AG04450 (cell line): ENCODE results near the gene ANAPC7. TPM values are rescaled to one million over a fixed set of nuclear protein-coding genes. Genes with fewer than 3 reads are reported as not detected.

Experiments used
- CTCF ChIA-PET: fragments of 300-600, 350-600 bp; formaldehyde crosslinking; extraction: SDS; loops from one replicate; lab custom pipeline; 2022; ENCODE audit warnings: antibody characterized with exemption, inconsistent platforms; lab: Charles Lee
- POLR2A ChIA-PET: fragments of 350-600 bp; formaldehyde crosslinking; extraction: SDS; loops from one replicate; lab custom pipeline; 2021; ENCODE audit warnings: antibody characterized with exemption, inconsistent platforms; lab: Yijun Ruan, JAX
- DNase-seq: peaks from one replicate; pipeline ENCODE4 v3.0.0-alpha.2; 2011; ENCODE audit warnings: low read depth, low spot score
- H3K27ac ChIP-seq: one replicate; pipeline ENCODE4 v1.5.1; 2012; ENCODE audit warnings: low read depth, low read length, control low read depth
- H3K27me3 ChIP-seq: one replicate; pipeline ENCODE4 v1.6.0; 2012; ENCODE audit warnings: low read length; ENCODE audit not compliant: control insufficient read depth, insufficient read depth
- H3K4me3 ChIP-seq: 2 replicates; pipeline ENCODE4 v1.5.1; 2011; ENCODE audit warnings: mild to moderate bottlenecking, low read depth, low read length, control low read depth
- H3K9me3 ChIP-seq: 2 replicates; pipeline ENCODE4 v1.5.1; 2012; ENCODE audit warnings: low read length; ENCODE audit not compliant: control insufficient read depth, insufficient read depth
- polyA plus RNA-seq: library from polyadenylated mRNA; depleted of rRNA; stranded (reverse); fragments of >200 nt; gene quantifications from 2 replicates; pipeline ENCODE4 v1.2.3, GENCODE V29; 2011
- TF ChIP-seq, protein P1 (sequence below): IDR thresholded peaks from 2 replicates; pipeline ENCODE4 v1.5.1; 2011; ENCODE audit warnings: low read depth, low read length, control low read depth, inconsistent platforms

ANAPC7 gene
- polyA plus RNA-seq, 1 experiment: 58.8 TPM

DNA sequence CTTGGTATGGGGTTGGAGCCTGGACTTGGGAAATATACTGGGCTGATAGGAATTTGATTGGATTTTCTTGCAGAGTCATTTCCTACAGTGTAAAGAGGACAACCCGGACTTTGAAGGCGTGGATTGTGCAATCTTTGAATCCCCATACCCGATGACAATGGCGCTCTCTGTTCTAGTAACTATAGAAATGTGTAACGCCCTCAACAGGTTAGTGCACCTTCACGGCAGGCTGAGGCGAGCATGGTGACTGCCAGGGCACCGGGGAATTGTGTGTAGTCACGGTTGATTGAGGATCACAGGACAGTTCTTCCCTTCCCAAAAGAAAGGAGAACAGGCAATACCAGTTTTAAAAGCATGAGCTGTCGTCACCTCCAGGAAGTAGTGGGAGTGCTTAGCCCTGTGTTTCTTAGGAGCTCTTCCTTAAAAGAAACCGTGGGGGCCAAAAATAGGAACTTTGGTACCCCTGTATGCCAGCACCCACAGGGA is 58.3 kb downstream of the ANAPC7 start:
- TF ChIP-seq, protein P1, sequence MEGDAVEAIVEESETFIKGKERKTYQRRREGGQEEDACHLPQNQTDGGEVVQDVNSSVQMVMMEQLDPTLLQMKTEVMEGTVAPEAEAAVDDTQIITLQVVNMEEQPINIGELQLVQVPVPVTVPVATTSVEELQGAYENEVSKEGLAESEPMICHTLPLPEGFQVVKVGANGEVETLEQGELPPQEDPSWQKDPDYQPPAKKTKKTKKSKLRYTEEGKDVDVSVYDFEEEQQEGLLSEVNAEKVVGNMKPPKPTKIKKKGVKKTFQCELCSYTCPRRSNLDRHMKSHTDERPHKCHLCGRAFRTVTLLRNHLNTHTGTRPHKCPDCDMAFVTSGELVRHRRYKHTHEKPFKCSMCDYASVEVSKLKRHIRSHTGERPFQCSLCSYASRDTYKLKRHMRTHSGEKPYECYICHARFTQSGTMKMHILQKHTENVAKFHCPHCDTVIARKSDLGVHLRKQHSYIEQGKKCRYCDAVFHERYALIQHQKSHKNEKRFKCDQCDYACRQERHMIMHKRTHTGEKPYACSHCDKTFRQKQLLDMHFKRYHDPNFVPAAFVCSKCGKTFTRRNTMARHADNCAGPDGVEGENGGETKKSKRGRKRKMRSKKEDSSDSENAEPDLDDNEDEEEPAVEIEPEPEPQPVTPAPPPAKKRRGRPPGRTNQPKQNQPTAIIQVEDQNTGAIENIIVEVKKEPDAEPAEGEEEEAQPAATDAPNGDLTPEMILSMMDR: no peak
- Histone ChIP-seq H3K27ac (no peak overlapping the region), H3K27me3 (no peaks in the 10 kb centered on the region), H3K9me3 (peaks cover 2% of the 10 kb centered on the region; the same call in 1 of the 2 replicates), H3K4me3 (no peak overlapping the region)
- no peak for DNase-seq
- ChIA-PET CTCF (interaction anchor here (1.0 kb wide), 1 partner anchor 86 kb away, joined by 5 read pairs; no protein-coding TSS in a partner anchor), POLR2A (no interaction called here)

DNA sequence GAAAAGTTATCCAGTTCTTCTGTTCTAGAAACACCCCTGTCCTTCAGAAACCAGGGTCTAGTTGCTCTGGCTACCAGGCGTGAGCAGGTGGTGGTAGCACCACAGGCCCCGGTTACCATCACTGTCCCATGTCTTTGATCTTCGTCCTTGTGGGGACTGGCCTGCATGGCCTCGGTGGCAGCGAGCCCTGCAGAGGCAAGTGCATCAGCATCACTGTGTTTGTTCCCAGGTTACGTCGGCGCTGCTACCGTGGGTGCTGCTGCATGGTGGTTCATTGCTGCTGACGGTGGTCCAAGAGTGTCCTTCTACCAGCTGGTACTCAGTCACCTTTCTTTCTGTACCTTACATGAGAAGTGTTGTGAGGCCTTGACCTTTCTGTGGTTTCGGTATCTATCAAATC is 58.9 kb downstream of the ANAPC7 start:
- no peak for DNase-seq
- Histone ChIP-seq H3K27me3 (no peaks in the 10 kb centered on the region), H3K4me3 (no peak overlapping the region), H3K9me3 (peaks cover 2% of the 10 kb centered on the region; the same call in 1 of the 2 replicates), H3K27ac (no peak overlapping the region)
- POLR2A ChIA-PET: no interaction called here
- TF ChIP-seq, protein P1: no peak
- CTCF ChIA-PET: no interaction called here

DNA sequence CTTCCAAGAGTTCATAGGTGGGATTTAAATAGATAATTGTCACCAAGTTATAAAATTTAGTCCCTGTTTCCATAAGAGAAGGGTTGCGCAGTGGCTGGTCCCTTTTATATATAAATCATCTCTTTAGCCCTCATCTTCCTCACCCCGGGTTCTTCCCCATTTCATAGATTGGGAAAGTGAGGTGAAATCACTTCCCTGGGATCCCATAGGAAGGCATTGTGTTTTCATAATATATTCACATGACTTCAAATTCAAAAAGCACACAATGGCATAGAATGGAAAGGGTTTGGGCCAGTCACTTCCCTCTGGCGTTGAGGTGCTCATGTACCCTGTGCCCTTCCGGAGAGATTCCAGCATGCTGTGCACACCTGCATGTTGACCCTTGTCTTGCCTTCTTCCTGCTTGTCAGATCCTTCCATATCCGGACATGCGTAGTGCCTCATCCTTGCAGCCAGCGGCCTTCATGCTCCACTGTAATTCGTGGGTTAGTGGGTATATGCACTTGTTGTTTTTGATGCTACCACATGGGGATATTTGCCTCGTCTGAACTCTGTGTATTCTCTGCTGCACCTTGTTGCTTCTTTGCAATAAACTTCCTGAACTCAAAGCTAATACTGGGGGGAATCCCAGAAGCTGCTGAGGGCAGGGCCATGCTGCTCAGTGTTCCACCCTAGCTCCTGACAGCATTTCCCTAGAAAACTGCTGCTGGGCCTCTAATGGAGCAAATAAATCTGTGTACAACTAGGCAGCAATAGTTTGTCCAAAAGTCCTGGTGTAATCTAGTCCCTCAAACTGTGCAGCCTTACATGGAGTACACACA is 59.6 kb downstream of the ANAPC7 start:
- POLR2A ChIA-PET: no interaction called here
- H3K4me3 ChIP-seq: no peak overlapping the region

DNA sequence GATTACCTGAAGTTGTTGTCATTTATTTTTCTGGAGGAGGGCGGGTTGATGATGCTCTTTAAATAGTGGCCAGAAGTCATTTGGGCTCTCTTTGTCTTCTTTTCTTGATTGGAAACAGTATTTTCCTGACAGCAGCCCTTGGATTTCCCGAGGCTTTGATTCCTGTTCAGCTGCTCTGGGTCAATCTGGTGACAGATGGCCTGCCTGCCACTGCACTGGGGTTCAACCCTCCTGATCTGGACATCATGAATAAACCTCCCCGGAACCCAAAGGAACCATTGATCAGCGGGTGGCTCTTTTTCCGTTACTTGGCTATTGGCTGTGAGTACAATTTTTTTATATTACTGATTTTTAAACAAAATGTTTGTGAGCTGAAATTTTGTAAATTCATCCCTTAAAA is 60.4 kb downstream of the ANAPC7 start:
- peak overlapping the region; percentile 21 for H3K27ac ChIP-seq
- H3K27me3 ChIP-seq: no peaks in the 10 kb centered on the region
- no peak overlapping the region for H3K4me3 ChIP-seq
- CTCF ChIA-PET: no interaction called here
- DNase-seq: no peak
- POLR2A ChIA-PET: no interaction called here
- H3K9me3 ChIP-seq: peaks cover 2% of the 10 kb centered on the region; the same call in 1 of the 2 replicates
- TF ChIP-seq, protein P1: no peak

More for the DNA sequence above, 59.6 kb downstream of the ANAPC7 start:
- Histone ChIP-seq H3K27me3 (no peaks in the 10 kb centered on the region), H3K27ac (no peak overlapping the region), H3K9me3 (peaks cover 2% of the 10 kb centered on the region; the same call in 1 of the 2 replicates)
- no peak for DNase-seq
- CTCF ChIA-PET: no interaction called here
- TF ChIP-seq, protein P1: no peak

DNA sequence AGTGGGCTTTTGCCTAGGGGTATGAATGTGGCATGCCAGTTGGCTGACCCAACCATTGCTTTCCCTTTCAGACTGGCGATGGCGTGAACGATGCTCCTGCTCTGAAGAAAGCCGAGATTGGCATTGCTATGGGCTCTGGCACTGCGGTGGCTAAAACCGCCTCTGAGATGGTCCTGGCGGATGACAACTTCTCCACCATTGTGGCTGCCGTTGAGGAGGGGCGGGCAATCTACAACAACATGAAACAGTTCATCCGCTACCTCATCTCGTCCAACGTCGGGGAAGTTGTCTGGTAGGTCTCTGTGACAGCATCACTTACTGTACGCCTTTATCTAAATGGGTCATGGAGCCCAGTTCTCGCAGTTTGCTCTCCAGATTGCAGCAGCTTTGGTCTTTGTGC is 61.4 kb downstream of the ANAPC7 start:
- H3K4me3 ChIP-seq: no peak overlapping the region
- peaks cover 2% of the 10 kb centered on the region; the same call in 1 of the 2 replicates for H3K9me3 ChIP-seq
- H3K27me3 ChIP-seq: no peaks in the 10 kb centered on the region
- TF ChIP-seq, protein P1: no peak
- ChIA-PET POLR2A (no interaction called here), CTCF (no interaction called here)
- DNase-seq: no peak
- peak overlapping the region; percentile 21 for H3K27ac ChIP-seq
